Trophoblast cell (in vitro differentiated cells and primary cell): Measurements from ENCODE around the gene RASA3.
A peak's percentile ranks its signal among the peaks of the same experiment; 100 is the strongest.

Source experiments
- DNase-seq, 2 donors: peaks; one replicate each; pipeline ENCODE4 v3.0.0-alpha.2; 2016
- H2AFZ ChIP-seq: 2 replicates; pipeline ENCODE4 v1.6.1; 2013; ENCODE audit warnings: low read length, moderate library complexity, mild to moderate bottlenecking; ENCODE audit not compliant: insufficient read depth, poor library complexity
- H2AK5ac ChIP-seq: 2 replicates; pipeline ENCODE4 v1.6.1; 2013; ENCODE audit warnings: mild to moderate bottlenecking, low read length
- H2BK120ac ChIP-seq: 2 replicates; pipeline ENCODE4 v1.6.1; 2013; ENCODE audit warnings: low read length, mild to moderate bottlenecking, moderate library complexity; ENCODE audit not compliant: insufficient read depth, poor library complexity
- H2BK12ac ChIP-seq: 2 replicates; pipeline ENCODE4 v1.6.1; 2013; ENCODE audit warnings: mild to moderate bottlenecking, low read length, moderate library complexity
- H2BK5ac ChIP-seq: 2 replicates; pipeline ENCODE4 v1.6.1; 2013; ENCODE audit warnings: low read length, low read depth, moderate library complexity, mild to moderate bottlenecking; ENCODE audit not compliant: poor library complexity
- H3K14ac ChIP-seq: 2 replicates; pipeline ENCODE4 v1.6.1; 2013; ENCODE audit warnings: mild to moderate bottlenecking, low read length
- H3K18ac ChIP-seq: 2 replicates; pipeline ENCODE4 v1.6.1; 2013; ENCODE audit warnings: mild to moderate bottlenecking, low read length
- H3K23ac ChIP-seq: 2 replicates; pipeline ENCODE4 v1.6.1; 2013; ENCODE audit warnings: low read length
- H3K27ac ChIP-seq: 2 replicates; pipeline ENCODE4 v1.5.1; 2013; ENCODE audit warnings: low read depth, mild to moderate bottlenecking, inconsistent platforms, low read length, moderate library complexity
- H3K27me3 ChIP-seq: 2 replicates; pipeline ENCODE4 v1.6.1; 2013; ENCODE audit warnings: inconsistent platforms, mild to moderate bottlenecking, low read length, moderate library complexity; ENCODE audit not compliant: insufficient read depth
- H3K36me3 ChIP-seq, 2 experiments: 1 replicate in 1 of 2; 2 replicates in 1 of 2; pipeline ENCODE4 v1.6.1; 2013; ENCODE audit warnings: low read length in 2 of 2, mild to moderate bottlenecking in 2 of 2, moderate library complexity in 1 of 2; ENCODE audit not compliant: insufficient read depth in 2 of 2, control insufficient read depth in 1 of 2
- H3K4ac ChIP-seq: 2 replicates; pipeline ENCODE4 v1.6.1; 2013; ENCODE audit warnings: low read depth, mild to moderate bottlenecking, low read length, moderate library complexity
- H3K4me1 ChIP-seq, 2 experiments: 1 replicate in 1 of 2; 2 replicates in 1 of 2; pipeline ENCODE4 v1.6.1; 2013; ENCODE audit warnings: low read length in 2 of 2, mild to moderate bottlenecking in 2 of 2, moderate library complexity in 1 of 2; ENCODE audit not compliant: insufficient read depth in 2 of 2, control insufficient read depth in 1 of 2
- H3K4me2 ChIP-seq: 2 replicates; pipeline ENCODE4 v1.6.1; 2013; ENCODE audit warnings: inconsistent platforms, mild to moderate bottlenecking, low read length, moderate library complexity
- H3K4me3 ChIP-seq: 2 replicates; pipeline ENCODE4 v1.5.1; 2013; ENCODE audit warnings: mild to moderate bottlenecking, low read depth, low read length, inconsistent platforms
- H3K79me1 ChIP-seq: one replicate; pipeline ENCODE4 v1.6.1; 2013; ENCODE audit warnings: low read length
- H3K79me2 ChIP-seq: 2 replicates; pipeline ENCODE4 v1.6.1; 2013; ENCODE audit warnings: low read length, mild to moderate bottlenecking; ENCODE audit not compliant: control insufficient read depth, insufficient read depth, poor library complexity
- H3K9ac ChIP-seq: 2 replicates; pipeline ENCODE4 v1.6.1; 2013; ENCODE audit warnings: mild to moderate bottlenecking, low read length
- H3K9me3 ChIP-seq: 2 replicates; pipeline ENCODE4 v1.6.1; 2013; ENCODE audit warnings: low read depth, mild to moderate bottlenecking, control low read depth, inconsistent platforms, low read length; ENCODE audit not compliant: insufficient read depth
- H4K12ac ChIP-seq: 2 replicates; pipeline ENCODE4 v1.6.1; 2013; ENCODE audit warnings: low read depth, mild to moderate bottlenecking, low read length, moderate library complexity
- H4K8ac ChIP-seq: 2 replicates; pipeline ENCODE4 v1.6.1; 2013; ENCODE audit warnings: low read depth, mild to moderate bottlenecking, low read length, moderate library complexity
- H4K91ac ChIP-seq: one replicate; pipeline ENCODE4 v1.6.1; 2013; ENCODE audit warnings: low read depth, mild to moderate bottlenecking, low read length, moderate library complexity
- WGBS: extraction: QIAGEN DNeasy Blood & Tissue Kit; methylation state at CpG from one replicate; pipeline ENCODE4 v1.1.7; 2013; ENCODE audit warnings: missing lambda C conversion rate; ENCODE audit not compliant: insufficient read length, insufficient coverage; ENCODE audit errors: extremely low coverage; 5-methylcytosine and 5-hydroxymethylcytosine counted together

RASA3 gene

DNA sequence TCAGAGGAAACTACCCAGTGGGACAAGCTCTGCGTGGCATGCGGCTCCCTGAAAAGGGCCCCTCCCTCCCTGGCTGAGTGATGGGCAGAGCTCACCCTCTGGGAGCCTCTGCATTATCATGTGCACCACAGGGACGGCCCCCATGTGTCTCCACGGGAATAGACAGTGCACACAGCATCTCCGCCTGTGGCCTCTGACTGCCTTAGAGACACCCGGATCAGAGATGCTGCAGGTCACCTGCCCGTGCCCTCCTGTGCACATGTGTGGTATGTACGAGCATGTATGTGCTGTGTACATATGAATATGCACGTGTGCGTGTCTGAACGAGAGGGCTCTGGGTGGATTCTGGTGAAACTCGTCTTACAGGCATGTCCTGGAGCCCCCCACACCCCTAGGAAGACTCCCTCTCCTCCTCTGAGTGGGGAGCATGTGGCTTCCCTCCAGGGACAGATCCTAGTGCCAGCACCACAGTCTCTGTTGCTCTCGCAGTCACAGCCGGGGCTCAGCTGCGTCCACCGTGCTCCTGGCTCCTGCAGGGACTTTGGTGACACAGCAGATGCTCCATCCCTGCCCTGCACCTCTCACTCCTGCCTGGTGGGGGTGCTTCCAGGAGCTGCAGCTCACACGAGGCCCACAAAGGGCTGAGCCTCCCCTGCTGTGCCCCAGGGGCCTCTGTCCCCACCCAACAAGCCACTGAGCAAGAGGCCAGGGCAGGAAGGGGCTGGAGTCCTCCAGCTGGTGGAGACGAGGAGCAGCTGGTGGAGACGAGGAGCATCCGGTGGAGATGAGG, 178.2 kb downstream of the RASA3 start:
- H4K8ac ChIP-seq = no peak overlapping the region
- H3K79me2 ChIP-seq = no peaks in the 10 kb centered on the region
- no peak overlapping the region for H4K91ac ChIP-seq
- H2BK12ac ChIP-seq = no peak overlapping the region
- no peak overlapping the region for H2BK5ac ChIP-seq
- no peak overlapping the region for H2AK5ac ChIP-seq
- H3K9me3 ChIP-seq = peaks cover 33% of the 10 kb centered on the region
- no peak overlapping the region for H3K23ac ChIP-seq
- H3K4me2 ChIP-seq = no peak overlapping the region
- no peaks in the 10 kb centered on the region for H3K79me1 ChIP-seq
- H3K36me3 ChIP-seq = peaks cover 0 to 6% of the 10 kb centered on the region in 2 experiments
- no peak overlapping the region for H3K4ac ChIP-seq
- H3K27ac ChIP-seq = no peak overlapping the region
- H3K27me3 ChIP-seq = no peaks in the 10 kb centered on the region
- H3K14ac ChIP-seq = no peak overlapping the region
- H2BK120ac ChIP-seq = no peak overlapping the region
- H3K4me3 ChIP-seq = peak overlapping the region; percentile 34
- no CpG with 5 or more reads among the region's 20 CpGs for WGBS
- H3K4me1 ChIP-seq = no peaks in the 10 kb centered on the region
- H4K12ac ChIP-seq = no peak overlapping the region
- no peak for DNase-seq
- no peak overlapping the region for H3K18ac ChIP-seq
- no peak overlapping the region for H2AFZ ChIP-seq
- no peak overlapping the region for H3K9ac ChIP-seq

DNA sequence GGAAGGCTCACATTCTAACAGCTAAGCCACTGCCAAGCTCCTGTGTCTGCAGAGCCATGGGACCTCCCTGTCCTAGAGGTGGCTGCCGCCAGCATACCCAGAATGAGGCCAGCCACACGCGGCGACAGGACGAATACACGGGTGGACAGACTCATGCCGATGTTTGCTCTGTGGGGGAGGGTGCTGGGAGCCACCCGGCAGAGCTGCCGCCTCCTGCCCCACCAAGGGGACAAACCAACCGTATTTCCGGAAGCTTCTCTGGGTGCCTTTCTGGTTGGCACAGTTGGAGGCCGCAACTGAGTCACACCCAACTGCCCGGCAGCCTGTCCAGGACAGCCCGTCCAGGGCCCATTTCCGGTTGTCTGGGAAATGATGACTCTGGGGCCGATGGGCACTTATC, 178.9 kb downstream of the RASA3 start:
- no peak for DNase-seq
- Histone ChIP-seq H3K79me1 (no peaks in the 10 kb centered on the region), H3K4me1 (no peaks in the 10 kb centered on the region), H3K27ac (no peak overlapping the region), H2AK5ac (no peak overlapping the region), H3K4ac (no peak overlapping the region), H3K4me3 (peak overlapping the region; percentile 20), H3K4me2 (no peak overlapping the region), H2BK5ac (no peak overlapping the region), H3K14ac (no peak overlapping the region), H3K36me3 (peaks cover 0 to 6% of the 10 kb centered on the region in 2 experiments), H3K9me3 (peaks cover 29% of the 10 kb centered on the region), H4K91ac (no peak overlapping the region), H4K8ac (no peak overlapping the region), H3K9ac (no peak overlapping the region), H4K12ac (no peak overlapping the region), H2AFZ (no peak overlapping the region), H2BK120ac (no peak overlapping the region), H3K23ac (no peak overlapping the region), H3K79me2 (no peaks in the 10 kb centered on the region), H3K27me3 (no peaks in the 10 kb centered on the region), H2BK12ac (no peak overlapping the region), H3K18ac (no peak overlapping the region)
- no CpG with 5 or more reads among the region's 16 CpGs for WGBS

DNA sequence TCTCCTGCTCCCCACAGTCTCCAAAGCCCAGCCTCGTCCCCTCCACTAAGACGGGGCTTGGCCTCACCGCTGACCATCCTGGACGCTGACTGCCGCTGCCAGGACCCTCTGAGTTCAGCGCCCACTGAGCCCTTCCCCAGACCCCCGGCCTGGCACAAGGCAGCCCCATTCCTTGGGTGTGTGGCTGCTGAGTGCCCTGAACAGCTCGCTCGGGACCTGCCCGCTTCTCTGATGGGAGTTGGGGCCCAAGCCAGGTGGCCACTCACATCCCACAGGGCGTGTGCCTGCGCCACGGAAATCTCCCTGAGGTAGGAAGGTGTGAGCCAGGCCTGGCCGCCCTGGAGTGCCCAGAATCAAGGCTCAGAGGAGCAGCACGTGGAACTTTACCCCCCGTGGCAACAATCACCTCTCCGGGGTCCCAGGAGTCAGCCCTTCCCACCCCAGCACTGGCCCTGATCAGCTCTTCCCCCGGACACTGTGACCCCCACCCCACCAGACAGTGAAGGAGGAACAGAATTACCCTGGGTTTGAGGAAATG, 179.4 kb downstream of the RASA3 start:
- no peak overlapping the region for H2AFZ ChIP-seq
- H2AK5ac ChIP-seq = no peak overlapping the region
- no peak overlapping the region for H4K12ac ChIP-seq
- H3K9ac ChIP-seq = no peak overlapping the region
- no peak overlapping the region for H3K18ac ChIP-seq
- H3K14ac ChIP-seq = no peak overlapping the region
- no CpG with 5 or more reads among the region's 18 CpGs for WGBS
- H2BK5ac ChIP-seq = no peak overlapping the region
- no peak overlapping the region for H3K4ac ChIP-seq
- no peak overlapping the region for H3K27ac ChIP-seq
- H3K23ac ChIP-seq = no peak overlapping the region
- no peaks in the 10 kb centered on the region for H3K79me2 ChIP-seq
- peaks cover 0 to 6% of the 10 kb centered on the region in 2 experiments for H3K36me3 ChIP-seq
- no peak overlapping the region for H3K4me2 ChIP-seq
- H3K9me3 ChIP-seq = peaks cover 29% of the 10 kb centered on the region
- H2BK120ac ChIP-seq = no peak overlapping the region
- no peak overlapping the region for H2BK12ac ChIP-seq
- H3K27me3 ChIP-seq = no peaks in the 10 kb centered on the region
- no peak overlapping the region for H3K4me3 ChIP-seq
- no peaks in the 10 kb centered on the region for H3K79me1 ChIP-seq
- no peak overlapping the region for H4K91ac ChIP-seq
- no peak for DNase-seq
- no peaks in the 10 kb centered on the region for H3K4me1 ChIP-seq
- H4K8ac ChIP-seq = no peak overlapping the region

DNA sequence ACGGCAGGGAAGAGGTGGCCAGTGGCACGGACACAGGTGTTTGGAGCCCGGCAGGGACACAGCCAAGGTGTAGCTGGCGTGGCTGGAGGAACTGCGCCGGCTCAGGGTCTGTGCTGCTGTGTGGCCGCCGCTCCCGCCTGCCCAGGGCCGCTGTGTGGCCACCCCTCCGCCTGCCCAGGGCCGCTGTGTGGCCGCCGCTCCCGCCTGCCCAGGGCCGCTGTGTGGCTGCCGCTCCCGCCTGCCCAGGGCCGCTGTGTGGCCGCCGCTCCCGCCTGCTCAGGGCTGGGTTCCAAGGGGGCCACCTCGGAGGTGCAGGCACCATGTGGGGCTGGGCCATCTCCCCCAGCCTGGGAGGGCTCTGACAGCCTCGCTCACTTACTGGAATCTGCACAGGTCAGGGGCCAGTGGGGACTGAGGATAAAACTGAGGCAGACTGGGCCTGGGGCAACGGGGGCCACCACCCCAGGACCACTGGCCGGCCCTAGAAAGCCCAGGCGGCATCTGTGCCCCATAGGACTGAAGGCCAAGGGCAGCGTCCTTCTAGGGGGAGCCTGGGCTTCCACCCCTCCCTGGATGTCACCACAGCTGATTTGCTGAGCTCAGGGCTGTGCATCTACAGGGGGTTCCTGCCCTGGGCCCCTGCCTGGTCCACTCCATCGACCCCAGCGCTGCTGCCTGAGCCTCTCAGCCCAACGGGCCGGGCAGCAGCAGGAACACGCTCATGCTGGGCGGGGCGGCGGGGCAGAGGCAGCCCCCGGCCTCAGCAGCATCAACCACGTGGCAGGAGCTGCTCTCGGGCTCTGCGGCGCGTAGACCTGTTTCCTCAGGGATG, 180.1 kb downstream of the RASA3 start:
- Histone ChIP-seq H3K23ac (no peak overlapping the region), H2BK5ac (no peak overlapping the region), H4K8ac (no peak overlapping the region), H4K12ac (no peak overlapping the region), H3K9me3 (peaks cover 31% of the 10 kb centered on the region), H3K14ac (no peak overlapping the region), H3K27me3 (no peaks in the 10 kb centered on the region), H4K91ac (no peak overlapping the region), H3K4ac (no peak overlapping the region), H2AFZ (no peak overlapping the region), H2BK12ac (no peak overlapping the region), H3K27ac (no peak overlapping the region), H3K18ac (no peak overlapping the region), H3K79me1 (peaks cover 2% of the 10 kb centered on the region), H3K4me1 (no peaks in the 10 kb centered on the region), H3K4me3 (no peak overlapping the region), H3K9ac (no peak overlapping the region), H3K36me3 (peaks cover 0 to 6% of the 10 kb centered on the region in 2 experiments), H3K4me2 (no peak overlapping the region), H2BK120ac (no peak overlapping the region), H2AK5ac (no peak overlapping the region), H3K79me2 (no peaks in the 10 kb centered on the region)
- no CpG with 5 or more reads among the region's 42 CpGs for WGBS
- no peak for DNase-seq
